Measurements from ENCODE around the gene WDR82.

The WDR82 gene

GRCh38 chr3:52306978-52307377, 28.5 kb upstream of the WDR82 start:
- no peak for DNase-seq

- no peak for DNase-seq
Measured at GRCh38 chr3:52305926-52306325, 27.5 kb upstream of the WDR82 start.

DNA sequence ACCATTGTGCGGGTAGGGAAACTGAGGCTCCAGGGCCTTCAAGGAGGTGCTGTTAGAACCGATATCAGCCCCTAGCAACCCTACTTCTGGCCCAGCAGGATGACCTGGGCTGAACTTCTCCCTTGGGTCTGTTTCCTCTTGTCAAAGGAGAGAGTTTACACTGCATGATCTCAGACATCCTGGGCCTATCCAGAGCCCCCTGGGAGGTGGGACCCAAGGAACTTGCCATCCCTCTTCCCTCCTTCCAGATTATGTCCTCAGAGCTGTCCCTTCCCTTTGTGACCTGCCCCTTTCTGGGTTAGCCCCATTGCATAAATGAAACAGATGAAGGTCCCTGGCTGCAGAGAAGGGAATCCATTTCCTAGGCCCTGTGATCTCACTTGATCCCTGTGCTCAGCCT, 25.4 kb upstream of the WDR82 start:
- no peak for DNase-seq

DNA sequence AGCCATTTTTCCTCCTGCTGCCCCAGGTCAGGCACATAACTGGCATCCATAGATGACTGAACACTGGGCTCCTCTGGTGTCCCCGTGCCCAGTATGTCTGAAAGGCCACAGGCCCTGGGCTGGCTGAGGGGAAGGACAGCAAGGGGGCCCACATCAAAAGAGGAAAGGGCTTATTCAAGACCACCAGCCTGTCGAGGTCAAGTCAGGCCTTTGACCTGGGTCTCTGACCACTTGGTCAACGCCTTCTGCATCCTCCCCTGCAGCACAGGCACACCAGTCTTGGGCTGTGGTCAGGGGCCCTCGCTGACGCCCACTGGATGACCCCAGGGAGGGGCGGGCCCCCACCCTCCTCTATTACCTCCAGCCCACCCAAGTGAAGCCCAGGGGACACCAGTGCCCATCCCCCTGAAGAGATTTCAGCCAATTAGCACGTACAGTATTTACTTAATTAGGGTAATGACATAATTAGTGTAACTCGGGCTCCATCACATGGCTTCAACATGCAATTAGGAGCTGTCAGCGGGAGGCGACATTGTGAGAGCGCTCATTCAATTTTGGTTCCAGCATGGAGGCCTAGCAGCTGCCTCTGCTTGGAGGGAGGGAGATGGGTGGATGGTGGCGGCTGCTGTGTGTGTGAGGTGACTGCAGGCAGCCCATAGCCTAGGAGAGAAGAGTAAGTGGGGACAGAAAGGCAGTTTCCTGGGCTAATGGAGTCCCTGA, 24.1 kb upstream of the WDR82 start:
- DNase-seq: no peak

DNA sequence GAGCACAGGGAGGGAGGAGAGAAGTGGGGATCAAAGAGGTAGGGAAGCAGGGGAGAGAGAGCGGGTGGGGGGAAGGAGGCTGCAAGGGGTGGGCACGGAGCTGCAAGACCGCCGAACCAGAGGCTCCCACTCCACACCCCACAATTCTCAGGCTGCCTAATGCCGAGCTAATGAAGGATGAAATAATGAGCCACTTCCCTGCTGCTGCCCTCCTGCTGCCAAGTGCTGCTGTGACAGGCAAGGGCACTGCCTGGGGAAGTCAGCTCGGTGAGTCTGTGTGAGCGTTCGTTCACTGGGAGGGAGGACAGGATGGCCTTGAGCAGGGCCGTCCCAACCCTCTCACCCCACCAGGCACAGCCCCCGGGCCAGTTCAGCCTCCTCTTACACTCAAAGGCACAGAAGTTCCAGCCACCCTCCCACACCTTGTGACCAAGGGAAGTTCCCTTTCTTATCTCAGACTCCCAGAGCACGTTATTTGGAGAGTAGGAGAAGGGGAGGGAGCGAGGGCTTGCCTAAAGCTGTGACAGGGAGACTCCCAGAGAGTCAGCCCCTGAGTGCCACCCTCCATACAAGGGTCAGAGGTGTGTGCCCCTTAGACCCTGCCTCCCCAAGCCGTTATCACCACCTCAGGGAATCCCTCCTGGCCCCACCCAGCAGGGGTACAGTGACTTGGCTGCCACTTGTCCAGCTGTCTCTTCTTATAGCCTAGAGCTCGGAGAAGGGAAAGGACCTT, 21.6 kb upstream of the WDR82 start:
- DNase-seq: no peak

- DNase-seq: no peak
Measured at GRCh38 chr3:52299247-52299878, 20.9 kb upstream of the WDR82 start.

DNA sequence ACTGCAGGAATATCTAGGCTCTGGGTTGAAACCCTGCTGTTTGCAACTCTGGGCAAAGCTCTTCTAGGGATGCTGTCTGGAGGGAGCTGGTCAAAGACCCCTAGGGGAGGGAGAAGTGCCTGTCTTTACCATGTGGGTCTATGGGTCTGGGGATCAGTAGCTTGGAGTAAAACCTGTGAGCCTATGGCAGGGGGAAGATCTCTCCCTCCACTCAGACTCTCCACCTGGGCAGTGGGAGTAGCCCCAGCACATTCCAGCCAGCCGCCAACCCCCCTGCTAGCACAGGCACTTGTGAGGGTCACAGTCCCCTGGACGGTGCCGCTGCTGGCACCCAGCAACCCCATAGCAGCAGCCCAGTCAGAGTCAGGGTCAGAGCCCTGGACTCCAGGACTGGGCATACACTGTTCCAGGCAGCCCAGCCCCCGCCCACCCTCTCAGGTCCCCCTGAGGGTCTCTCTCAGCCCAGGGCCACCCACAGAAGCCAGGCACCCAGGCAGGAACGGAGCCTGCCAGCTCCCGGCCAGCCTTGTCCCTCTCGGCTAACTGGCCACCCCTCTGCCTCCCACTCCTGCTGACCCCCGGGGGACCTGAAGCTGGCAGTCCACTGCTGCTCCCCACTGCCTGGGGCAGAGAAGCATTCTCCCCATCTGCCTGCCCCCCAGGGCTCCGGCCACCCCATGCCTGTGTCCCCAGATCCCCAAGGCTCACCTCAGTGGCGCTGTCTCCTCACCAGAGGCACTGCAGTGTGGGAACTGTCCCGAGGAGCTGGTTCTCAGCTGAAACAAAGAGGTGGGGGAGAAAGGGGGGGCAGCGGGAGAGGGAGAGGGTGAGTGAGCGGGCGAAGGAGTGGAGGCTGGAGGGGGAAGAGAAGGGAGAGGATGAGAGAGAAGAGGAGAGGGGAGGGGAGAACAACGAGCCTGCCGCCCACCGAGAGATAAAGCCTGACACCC, 20.0 kb upstream of the WDR82 start:
- DNase-seq: no peak

DNA sequence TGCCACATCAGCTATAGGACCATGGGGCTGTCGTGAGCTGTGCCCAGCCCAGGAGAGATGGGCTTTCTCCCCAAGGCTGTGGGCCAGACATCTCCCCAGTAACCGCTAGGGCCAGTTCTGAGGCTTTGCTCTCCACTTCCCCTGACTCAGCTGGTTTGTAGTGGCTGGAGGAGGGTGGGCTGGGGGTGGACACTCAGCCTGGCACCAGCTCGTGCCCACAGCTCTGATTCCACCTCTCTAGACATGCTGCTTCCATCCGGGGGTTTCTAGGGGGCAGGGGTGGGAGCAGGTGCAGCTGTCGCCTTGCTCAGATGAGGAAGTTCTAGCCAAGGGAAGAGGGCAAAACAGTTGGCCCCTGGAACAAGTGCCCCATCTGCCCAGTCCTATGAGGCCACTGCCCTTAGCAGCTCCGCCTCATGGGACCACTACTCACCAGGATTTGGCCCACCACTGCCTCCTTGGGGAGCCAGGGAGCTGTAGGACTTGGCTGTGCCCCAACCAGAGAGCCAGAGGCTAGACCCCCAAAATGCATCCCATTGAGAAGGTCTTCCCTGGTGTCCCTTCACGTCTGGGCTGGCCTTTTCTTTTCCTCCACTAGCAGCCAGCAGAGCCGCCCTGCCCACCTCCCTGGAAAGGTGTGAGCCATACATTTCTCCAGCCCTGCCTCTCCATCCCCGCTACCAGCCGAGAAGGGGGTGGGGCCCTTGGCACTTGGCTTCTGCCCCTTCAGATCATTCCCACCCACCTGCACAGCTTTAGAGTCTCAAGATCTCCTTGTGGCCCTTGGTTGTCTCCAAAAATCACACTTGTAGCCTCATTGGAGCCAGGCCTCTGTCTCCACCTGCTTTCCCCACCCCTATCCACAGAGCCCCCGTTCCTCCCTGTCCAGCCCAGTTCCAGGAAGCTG, 19.0 kb upstream of the WDR82 start:
- DNase-seq: no peak

DNA sequence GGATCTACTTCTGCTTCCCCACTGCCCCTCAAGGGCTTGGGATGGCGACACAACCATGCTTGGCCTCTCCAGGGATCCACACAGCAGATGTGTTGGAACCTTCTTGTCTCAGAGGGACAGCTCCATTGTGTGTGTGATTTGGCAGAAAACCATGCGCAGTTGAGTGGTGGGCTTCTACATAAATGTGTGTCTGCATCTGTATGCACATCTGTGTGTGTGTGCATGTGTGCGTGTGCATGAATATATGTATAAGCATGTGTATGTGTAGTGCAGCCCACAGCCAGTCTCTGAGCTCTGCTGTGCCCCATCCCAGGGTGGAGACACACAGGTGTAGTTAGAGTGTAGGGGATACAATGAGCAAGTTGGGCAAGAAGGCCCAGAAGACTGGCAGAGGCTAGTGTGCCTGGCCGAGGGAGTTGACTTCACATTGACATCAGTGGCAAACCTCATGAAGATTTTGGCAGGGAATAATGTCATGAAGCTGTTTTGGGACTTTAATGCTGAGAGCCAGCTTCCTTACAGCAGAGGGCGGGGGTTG, 17.3 kb upstream of the WDR82 start:
- DNase-seq: no peak

DNA sequence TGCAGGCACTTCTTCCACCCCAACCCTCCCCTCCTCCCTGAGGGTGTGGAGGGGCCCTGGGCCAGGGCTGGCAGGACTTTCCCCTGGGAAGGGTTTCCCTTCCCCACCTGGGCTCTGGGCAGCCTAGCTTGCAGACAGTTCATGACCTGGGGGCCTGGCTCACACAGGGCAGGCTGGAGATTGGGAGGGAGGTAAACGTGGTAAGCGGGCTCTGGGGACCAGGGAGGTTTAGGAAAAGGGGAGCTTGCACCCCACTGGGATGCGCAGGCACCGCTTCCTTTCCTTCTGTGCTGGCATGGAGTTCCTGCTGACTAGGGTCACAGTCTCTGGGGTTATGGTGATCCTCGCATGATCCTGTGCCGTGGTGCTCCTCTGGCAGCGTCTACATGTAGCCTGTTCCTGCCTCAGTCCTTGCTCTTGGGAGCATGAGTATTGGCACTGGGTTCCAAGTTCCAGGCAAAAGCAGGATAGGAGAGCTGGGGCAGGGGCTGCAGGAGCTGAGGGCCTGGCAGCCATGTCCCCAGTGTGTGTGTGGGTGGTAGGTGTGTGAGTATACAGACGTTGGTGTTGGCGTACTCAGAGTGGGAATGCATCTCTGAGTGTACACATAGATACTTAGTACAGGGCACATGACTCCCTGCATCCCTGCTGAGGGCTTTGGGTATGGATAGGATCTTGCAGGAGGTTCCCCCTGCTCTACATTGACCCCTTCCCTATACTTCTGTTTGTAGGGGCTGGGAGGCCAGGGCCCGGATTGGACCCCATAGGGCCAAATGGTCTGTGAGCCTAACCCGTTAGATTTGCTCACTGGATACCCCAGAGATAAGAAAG, 16.1 kb upstream of the WDR82 start:
- DNase-seq: no peak

DNA sequence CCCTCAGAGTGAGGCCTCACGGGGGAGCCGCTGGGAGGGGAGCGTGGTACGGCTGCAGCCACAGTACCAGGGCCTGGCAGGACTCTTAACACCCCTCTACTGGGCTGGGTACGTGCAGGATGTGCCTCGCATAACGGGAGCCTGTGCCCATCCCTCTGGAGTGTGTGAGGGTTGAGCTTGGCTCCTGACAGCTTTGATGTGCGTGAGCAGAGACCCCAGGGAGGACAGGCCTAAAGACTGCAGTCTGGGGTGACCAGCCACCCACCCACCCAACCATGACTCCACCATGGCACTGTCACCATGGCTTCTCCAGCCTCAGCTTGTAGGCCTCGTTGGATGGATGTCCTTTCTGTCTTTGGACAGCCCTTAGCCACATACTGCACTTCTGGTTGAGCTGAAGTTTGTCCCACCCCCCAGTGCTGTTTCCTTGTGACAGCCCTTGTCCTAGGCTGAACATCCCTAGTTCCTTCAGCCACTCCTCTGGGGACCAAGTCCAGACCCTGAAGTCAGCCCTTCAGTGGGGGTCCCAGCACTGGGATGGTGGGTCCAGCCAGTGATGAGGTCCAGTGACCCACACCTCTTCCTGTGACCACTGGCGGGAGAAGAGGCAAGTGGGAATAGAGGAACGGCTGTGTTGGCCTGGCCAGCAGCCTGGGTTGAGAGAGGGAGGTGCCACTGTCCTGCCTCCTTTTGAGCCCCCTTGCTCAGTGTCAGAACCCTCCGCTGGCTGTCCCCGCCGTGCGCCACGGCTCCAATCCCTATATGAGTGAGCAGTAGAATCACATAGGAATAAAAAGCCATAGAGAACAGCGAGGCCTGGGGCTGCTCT, 15.3 kb upstream of the WDR82 start:
- no peak for DNase-seq

- DNase-seq: no peak
Measured at GRCh38 chr3:52292247-52293065, 14.0 kb upstream of the WDR82 start.

DNA sequence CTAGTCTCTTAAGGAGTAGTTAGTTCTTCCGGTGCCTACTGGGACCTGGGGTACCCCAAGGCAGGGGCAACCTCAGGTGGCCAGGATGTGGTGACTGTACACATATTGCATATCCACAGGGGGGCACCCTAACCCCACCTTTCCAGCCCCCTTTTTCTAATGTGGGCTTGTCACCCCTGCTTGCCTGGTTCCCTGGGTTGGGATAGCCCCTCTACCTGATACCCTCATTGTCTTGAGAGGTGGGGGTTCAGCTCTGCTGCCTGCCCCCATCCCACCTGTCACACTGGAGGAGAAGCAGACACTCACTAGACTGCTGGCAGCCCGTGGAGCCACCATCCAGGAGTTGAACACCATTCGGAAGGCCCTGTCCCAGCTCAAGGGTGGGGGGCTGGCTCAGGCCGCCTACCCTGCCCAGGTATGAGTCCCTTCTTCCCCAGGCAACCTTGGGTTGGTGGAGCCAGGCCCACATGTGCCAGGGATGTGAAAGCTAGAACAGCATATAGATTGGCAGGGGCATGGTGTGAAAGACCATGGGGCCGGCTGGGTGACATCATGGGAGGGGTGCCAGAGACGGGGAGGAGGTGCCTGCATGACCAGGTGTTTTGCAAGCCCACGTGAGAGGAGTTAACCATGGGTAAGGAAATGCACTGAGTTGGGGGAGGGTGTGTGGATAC, 13.2 kb upstream of the WDR82 start:
- no peak for DNase-seq

- DNase-seq: no peak
Measured at GRCh38 chr3:52290596-52291507, 12.4 kb upstream of the WDR82 start.

- DNase-seq: no peak
Measured at GRCh38 chr3:52289747-52290595, 11.5 kb upstream of the WDR82 start.

DNA sequence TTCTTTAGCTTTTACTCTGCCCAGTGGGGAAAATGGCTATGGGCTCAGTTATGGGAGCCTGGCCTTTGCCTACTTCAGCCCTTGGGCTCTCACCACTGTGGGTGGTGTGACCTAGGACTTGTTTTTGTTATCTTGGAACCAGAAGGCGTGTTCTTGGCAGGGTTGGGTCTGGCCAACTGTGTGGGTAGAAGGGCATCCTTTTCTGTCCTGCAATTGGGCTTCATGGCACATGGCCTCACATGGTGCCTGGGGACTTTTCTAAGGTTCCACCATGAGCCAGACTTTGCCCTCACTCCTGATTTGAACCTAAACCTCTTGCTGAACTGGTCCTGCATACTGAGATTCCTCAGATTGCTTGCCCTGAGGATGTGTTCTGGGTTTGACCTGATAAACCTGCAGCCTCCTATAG, 10.9 kb upstream of the WDR82 start:
- no peak for DNase-seq
